ENCODE data around the gene SLC10A1. TPM values are rescaled to one million over a fixed set of nuclear protein-coding genes. Genes with fewer than 3 reads are reported as not detected.

The SLC10A1 gene
- total and polyA plus RNA-seq, 2 of the 8 experiments (the other 6 are each of a cell fraction or from before 2014, with no cell fraction given) = not detected

DNA sequence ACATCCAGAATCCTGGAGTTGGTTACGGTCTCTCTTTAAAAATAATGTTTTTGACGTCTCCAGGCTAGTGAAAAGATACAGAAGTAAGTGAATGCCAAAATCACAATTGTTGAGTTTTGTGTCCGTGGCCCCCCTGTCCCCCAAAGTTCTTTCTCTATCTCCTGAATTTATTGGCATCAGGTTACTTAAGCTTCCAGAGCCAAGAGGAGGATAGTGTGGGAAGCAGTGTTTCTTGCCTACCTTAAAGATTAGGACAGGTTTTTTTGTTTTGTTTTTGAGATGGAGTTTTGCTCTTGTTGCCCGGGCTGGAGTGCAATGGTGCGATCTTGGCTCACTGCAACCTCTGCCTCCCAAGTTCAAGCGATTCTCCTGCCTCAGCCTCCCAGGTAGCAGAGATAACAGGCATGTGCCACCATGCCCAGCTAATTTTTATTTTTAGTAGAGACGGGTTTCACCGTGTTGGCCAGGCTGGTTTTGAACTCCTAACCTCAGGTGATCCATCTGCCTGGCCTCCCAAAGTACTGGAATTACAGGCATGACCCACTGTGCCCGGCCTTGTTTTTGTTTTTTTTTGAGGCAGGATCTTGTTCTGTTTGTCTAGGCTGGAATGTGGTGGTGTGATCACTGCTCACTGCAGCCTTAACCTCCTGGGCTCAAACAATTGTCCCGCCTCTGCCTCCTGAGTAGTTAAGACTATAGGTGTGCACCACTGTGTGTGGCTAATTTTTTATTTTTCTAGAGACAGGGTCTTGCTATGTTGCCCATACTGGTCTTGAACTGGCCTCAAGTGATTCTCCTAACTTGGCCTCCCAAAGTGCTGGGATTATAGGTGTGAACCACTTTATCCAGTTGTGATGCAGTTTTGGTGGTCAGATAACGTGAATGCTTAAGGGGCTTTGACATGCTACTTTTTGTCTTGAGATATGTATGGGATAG, 24.7 kb downstream of the SLC10A1 start:
- TF ChIP-seq SIRT6 (IDR thresholded peaks at IDR 0.05; ENCODE audit: low read length) (no peak), PHF8 (conservative IDR thresholded peaks at IDR 0.05; ENCODE audit: low read depth, low read length) (no peak), CEBPB (IDR thresholded peaks at IDR 0.05; ENCODE audit: low read depth, low read length) (no peak), POLR2AphosphoS5 (IDR thresholded peaks at IDR 0.05; ENCODE audit: low read depth, low read length) (peak; percentile 16; the same call in 1 of the 2 replicates)
- TF ChIP-seq, protein P1, sequence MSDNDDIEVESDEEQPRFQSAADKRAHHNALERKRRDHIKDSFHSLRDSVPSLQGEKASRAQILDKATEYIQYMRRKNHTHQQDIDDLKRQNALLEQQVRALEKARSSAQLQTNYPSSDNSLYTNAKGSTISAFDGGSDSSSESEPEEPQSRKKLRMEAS (IDR thresholded peaks at IDR 0.05) = no peak
- Histone ChIP-seq H2BK120ac (replicated peaks; ENCODE audit: low read depth, low read length) (no peak overlapping the region), H3K27me3 (replicated peaks in 1 of 4; ENCODE audit: control insufficient read depth in 3 of 4, extremely low read depth in 1 of 4, insufficient read depth in 3 of 4, low read length in 3 of 4) (no peaks in the 10 kb centered on the region), H4K20me1 (replicated peaks in 1 of 2; ENCODE audit: control insufficient read depth in 1 of 2, insufficient read depth in 2 of 2, low read length in 2 of 2) (peaks cover 14 to 20% of the 10 kb centered on the region in 2 experiments), H3K4me1 (replicated peaks in 1 of 4; ENCODE audit: control insufficient read depth in 3 of 4, insufficient read depth in 4 of 4, low read length in 3 of 4) (peaks cover 0 to 5% (median 0%) of the 10 kb centered on the region in 4 experiments; a peak in 3 of 7 replicates), H3K79me1 (ENCODE audit: low read depth, low read length) (peaks cover 9% of the 10 kb centered on the region; the same call in 1 of the 2 replicates), H3K18ac (ENCODE audit: extremely low read depth, low read length) (no peak overlapping the region), H3K9me3 (ENCODE audit: insufficient read depth in 2 of 2, low read depth in 1 of 2, low read length in 1 of 2) (no peaks in the 10 kb centered on the region), H4K8ac (ENCODE audit: extremely low read depth, insufficient read depth, low read length) (no peak overlapping the region), H3K23me2 (ENCODE audit: low read depth, low read length) (peaks cover 3% of the 10 kb centered on the region; the same call in 1 of the 2 replicates), H3K14ac (ENCODE audit: insufficient read length) (no peak overlapping the region), H3K36me3 (ENCODE audit: control insufficient read depth in 2 of 4, insufficient read depth in 4 of 4, low read length in 3 of 4) (peaks cover 43 to 91% (median 76%) of the 10 kb centered on the region in 4 experiments), H2AK5ac (ENCODE audit: low read depth, low read length) (no peak overlapping the region), H3K27ac (ENCODE audit: low read depth, low read length) (no peak overlapping the region), H2BK5ac (ENCODE audit: low read depth, low read length) (no peak overlapping the region), H4K5ac (ENCODE audit: insufficient read length, low read depth, low read length) (no peak overlapping the region), H4K91ac (replicated peaks; ENCODE audit: insufficient read length, low read length) (no peak overlapping the region), H3K4ac (replicated peaks; ENCODE audit: insufficient read length, low read depth, low read length) (no peak overlapping the region), H3K4me2 (ENCODE audit: insufficient read depth in 1 of 2, low read depth in 2 of 2, low read length in 2 of 2) (no peak overlapping the region), H2AFZ (ENCODE audit: low read length) (no peak overlapping the region), H3K23ac (ENCODE audit: insufficient read length) (no peak overlapping the region), H3K79me2 (ENCODE audit: control insufficient read depth in 1 of 2, insufficient read depth in 2 of 2, low read length in 2 of 2) (peaks cover 6 to 40% of the 10 kb centered on the region in 2 experiments), H2BK12ac (ENCODE audit: low read depth, low read length) (no peak overlapping the region), H2BK15ac (ENCODE audit: low read length) (no peak overlapping the region), H3K9ac (replicated peaks in 1 of 4; ENCODE audit: extremely low read depth in 1 of 4, low read depth in 3 of 4, low read length in 3 of 4) (no peak overlapping the region), H2BK20ac (ENCODE audit: low read length) (no peak overlapping the region), H3K4me3 (ENCODE audit: extremely low read depth in 1 of 4, insufficient read depth in 2 of 4, low read depth in 3 of 4, low read length in 4 of 4) (no peak overlapping the region), H3K56ac (replicated peaks; ENCODE audit: insufficient read length, low read depth, low read length) (no peak overlapping the region)
- no peak for DNase-seq (ENCODE audit: low read depth in 1 of 2, low spot score in 2 of 2)
- WGBS, 2 experiments (ENCODE audit: extremely low coverage in 1 of 2, insufficient coverage in 1 of 2, insufficient read length in 1 of 2, insufficient replicate concordance in 2 of 2, low coverage in 1 of 2, low lambda C conversion rate in 2 of 2, missing lambda C conversion rate in 1 of 2) = 96% methylated on average over 11 of the region's 11 CpGs; no CpG with 5 or more reads in 1 of the 2 experiments
- POLR2A ChIA-PET (ENCODE audit: partially characterized antibody) = interaction anchor here (1.0 to 2.6 kb wide), 8 partner anchors 7 to 229 kb away, joined by 3 to 9 read pairs (median 4); partner anchors contain the start of gene SLC10A1
- CTCF ChIA-PET (ENCODE audit: partially characterized antibody) = interaction anchor here (1.1 kb wide), 1 partner anchor 68 kb away, joined by 4 read pairs; no protein-coding TSS in a partner anchor
- no peak for FAIRE-seq

Data from H1 (cell line).